ENCODE measurements around the gene MTOR.
"Not testable (repeated sequence)": the region's sequence is repeated elsewhere in the genome, so short reads cannot be mapped to it uniquely, and the experiment has no call there.

The MTOR gene

DNA sequence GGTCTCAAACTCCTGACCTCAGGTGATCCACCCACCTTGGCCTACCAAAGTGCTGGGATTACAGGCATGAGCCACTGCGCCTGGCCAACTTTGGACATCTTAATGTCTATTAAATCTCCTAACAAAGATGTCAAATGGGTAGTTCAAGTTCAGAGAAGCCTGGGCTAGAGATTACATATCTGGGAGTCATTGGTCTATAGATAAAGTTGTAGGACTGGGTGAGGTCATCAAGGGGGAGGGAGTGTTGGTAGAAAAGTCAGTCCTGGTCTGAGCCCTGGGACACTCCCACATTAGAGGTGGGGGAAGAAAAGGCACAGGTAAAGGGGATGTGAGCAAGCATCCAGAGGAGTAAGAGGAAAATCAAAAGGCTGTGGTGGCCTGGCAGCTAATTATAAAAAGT lies 17.3 kb upstream of the MTOR start:
- no peak for DNase-seq

DNA sequence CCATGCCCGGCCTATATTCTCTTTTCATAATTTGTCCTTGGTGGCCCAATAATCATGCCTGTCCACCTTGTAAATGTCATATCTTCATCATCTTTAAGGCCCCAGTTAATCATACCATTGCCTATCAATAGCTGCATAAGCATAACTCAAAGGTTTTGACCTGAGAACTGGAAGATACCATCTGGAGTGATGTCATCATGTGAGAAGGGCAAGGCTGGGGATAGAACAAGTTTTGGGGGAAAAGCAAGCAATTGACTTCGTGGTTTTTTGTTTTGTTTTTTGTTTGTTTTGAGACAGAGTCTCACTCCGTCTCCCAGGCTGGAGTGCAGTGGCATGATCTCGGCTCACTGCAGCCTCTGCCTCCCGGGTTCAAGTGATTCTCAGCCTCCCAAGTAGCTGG lies 16.8 kb upstream of the MTOR start:
- DNase-seq: no peak

DNA sequence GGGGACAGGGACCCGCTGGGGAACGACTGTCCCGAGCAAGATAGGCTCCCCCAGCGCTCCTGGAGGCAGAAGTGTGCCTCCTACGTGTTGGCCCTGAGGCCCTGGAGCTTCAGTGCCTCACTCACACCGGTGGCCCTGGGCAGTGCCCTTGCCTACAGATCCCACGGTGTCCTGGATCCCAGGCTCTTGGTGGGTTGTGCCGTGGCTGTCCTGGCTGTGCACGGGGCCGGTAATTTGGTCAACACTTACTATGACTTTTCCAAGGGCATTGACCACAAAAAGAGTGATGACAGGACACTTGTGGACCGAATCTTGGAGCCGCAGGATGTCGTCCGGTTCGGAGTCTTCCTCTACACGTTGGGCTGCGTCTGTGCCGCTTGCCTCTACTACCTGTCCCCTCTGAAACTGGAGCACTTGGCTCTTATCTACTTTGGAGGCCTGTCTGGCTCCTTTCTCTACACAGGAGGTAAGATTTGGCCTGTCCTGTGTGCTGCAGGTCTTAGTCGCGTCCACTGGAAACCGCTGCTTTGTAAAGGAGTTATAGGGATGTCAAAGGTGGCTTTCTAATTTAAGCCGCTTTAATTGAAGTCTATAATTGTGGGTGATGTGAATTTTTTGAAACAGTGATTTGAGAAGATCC lies 11.4 kb upstream of the MTOR start:
- peak; percentile 38 for DNase-seq

DNA sequence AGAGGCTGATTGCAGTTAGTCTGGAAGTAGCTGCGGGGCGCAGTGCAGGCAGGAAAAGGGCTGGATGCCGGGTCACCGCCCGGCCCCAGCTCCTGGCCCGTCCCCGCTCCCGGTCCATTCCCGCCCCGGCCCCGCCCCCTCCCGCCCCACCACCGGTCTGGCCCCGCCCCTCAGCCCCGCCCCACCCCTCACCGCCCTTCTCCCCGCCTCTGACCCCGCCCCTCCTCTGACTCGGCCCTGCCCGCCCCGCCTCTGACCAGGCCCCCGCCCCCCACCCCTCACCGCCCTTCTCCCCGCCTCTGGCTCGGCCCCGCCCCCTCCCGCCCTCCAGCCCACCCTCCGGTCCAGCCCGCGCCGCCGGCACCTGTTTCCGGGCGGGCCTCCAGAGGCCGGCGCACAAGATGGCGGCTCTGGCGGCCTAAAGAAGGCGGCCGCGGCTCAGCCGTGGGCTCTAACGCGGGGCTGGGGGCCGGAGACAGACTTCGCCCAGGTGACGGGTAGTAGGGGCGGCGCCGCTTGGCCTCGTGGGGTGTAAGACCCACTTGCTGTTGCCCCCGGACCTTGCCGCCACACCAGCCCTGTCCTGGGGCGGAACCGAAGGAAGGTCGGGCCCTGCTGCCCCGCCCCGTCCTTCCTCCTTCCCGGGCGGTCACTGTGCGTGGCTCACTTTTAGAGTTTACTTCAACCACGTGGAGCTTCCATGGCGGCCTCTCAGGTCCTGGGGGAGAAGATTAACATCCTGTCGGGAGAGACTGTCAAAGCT lies 10.7 kb upstream of the MTOR start, which contains the start of gene UBIAD1:
UBIAD1 (plus strand) TSS at position 367 of the 763 bp plus-strand sequence; CDS start at position 701, 334 bp downstream.
- DNase-seq: peak; percentile 94

DNA sequence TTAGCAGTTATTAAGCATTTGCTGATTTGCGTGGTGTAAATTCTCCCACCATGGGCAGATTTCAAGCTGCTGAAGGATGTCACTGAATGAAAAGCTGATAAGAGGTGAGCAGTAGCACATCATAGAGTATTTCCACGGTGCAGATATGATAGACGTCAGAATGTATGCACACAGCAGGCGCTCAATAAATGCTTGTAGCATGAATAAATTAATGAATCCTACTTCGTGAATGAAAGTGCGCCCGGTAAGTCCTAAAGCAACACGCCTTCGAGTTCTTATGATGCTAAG lies 10.1 kb upstream of the MTOR start:
- DNase-seq: no peak

DNA sequence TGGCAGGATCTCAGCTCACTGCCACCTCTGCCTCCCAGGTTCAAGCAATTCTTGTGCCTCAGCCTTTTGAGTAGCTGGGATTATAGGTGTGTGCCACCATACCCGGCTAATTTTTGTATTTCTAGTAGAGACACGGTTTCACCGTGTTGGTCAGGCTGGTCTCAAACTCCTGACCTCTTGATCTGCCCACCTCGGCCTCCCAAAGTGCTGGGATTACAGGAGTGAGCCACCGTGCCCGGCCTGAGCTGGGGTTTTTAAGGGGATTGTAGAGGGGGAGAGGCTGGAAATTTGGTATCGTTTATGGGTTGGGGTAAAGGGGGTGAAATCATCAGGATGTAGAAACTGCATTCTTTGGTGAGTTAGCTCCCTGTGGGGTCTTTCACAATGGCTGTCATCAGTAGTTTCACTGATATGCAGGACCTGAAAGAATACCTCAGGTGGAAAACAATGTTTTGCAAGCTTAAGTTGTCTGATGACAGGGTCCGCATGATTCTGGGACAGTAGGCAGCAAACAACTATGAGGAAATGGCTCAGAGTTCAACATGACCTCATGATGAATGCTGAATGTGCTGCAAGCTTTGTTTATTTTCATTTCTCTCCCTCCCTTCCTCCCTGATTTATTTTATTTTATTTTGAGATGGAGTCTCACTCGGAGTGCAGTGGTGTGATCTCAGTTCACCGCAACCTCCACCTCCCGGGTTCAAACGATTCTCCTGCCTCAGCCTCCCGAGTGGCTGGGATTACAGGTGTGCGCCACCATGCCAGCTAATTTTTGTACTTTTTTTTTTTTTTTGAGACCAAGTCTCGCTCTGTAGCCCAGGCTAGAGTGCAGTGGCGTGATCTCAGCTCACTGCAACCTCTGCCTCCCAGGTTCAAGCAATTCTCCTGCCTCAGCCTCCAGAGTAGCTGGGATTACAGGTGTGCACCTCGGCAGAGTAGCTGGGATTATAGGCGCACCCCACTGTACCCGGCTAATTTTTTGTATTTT lies 5.3 kb upstream of the MTOR start:
- DNase-seq: not testable (repeated sequence)

DNA sequence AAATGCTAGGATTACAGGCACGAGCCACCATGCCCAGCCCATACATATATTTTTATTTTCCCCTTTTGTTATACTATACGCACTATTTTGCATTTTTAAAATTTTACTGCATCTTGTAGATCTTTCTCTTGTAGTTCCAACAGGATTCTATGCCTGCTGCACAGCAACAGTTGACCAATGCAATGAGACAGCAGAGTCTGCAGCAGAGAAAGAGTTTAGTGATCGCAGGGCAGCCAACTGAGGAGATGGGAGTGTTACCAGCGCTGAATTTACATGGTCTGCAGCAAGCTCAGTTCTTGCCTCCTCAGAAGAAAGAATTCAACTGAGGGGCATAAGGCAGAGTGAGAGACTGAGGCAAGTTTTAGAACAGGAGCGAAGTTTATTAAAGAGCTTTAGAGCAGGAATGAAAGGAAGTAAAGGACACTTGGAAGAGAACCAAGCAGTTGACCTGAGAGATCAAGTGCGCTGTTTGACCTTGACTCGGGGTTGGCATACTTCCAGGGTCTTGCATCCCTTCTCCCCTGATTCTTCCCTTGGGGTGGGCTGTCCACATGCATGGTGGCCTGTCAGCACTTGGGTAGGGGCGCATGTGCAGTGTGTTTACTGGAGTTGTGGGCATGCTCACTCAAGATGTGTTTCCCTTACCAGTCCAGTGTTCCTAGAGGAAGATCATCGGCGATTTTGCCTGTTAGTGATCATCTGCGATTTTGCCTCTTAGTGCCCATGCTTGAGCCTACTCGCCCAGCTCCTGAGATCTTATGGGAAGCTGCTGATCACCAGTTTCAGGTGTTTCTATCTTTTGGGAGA lies 4.1 kb upstream of the MTOR start:
- DNase-seq: no peak

DNA sequence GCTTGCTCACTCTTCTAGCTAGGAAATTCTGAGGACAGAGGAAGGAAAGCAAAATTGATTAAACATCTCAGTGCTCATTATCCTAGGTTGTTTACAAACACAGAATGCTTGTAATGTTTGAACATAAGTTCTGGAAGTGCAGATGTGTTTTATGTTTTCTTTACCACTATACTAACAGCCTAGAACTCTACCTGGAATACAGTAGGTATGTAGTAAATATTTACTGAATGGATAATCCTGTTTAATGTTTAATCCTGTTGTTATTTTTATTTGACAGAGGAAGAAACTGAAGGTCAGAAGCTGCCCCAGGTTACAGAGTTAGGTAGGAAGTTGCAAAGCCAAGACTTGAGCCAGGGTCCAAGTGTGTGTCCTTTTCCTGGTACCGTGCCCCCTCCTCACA lies 6.1 kb downstream of the MTOR start:
- no peak for DNase-seq

DNA sequence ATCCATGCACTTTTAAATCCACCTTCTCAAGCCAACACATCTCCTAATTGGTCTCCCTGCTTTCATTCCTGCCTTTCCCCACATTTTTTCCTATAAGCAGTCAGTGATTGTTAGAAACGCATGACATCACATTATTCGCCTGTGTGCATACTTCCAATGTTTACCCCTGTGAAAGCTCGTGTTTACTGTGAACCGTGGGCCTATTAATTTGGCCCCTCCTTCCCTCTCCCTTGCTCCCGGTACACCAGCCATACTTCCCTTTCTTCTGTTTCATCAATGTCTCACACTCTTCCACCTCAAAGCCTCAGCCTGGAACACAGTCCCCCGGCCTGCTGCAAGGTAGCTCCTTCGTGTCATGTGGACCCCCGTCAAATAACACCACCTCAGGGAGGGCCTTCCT lies 9.1 kb downstream of the MTOR start:
- DNase-seq: no peak

DNA sequence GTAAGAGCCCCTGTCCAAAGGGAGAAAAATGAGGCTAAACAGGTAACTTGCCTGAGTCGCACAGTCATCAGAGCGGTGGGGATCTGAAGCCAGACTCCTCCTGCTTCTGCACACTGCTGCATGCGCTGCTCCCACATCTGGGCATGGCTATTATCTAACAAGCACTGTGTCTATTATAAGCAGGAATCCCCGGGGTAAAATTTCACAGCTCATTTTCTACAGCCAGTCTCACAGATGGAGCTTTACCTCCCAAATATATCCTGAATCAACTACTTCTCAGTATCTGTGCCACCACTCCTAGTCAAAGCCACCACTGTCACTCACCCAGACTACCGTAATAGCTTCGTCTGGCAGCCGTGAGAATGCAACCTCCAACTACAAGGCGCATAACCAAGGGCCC lies 9.8 kb downstream of the MTOR start:
- no peak for DNase-seq

DNA sequence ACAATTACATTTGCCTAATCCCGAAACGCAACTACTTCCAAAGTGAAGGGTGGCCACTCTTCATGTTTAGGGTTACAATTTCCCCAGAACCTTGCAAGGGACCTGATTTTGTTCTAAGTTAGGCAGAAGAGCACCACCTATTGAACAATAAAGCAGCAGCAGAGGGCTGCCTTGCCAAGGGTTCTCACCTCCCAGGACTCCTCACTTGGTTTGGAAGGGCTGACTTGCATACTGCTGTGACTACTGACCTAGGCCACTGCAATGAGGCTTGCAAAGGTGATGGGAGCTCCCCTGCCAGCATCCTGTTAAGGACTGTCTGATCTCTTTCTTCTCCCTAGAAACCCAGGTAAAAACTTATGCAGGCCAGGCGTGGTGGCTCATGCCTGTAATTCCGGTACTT lies 14.2 kb downstream of the MTOR start:
- no peak for DNase-seq

DNA sequence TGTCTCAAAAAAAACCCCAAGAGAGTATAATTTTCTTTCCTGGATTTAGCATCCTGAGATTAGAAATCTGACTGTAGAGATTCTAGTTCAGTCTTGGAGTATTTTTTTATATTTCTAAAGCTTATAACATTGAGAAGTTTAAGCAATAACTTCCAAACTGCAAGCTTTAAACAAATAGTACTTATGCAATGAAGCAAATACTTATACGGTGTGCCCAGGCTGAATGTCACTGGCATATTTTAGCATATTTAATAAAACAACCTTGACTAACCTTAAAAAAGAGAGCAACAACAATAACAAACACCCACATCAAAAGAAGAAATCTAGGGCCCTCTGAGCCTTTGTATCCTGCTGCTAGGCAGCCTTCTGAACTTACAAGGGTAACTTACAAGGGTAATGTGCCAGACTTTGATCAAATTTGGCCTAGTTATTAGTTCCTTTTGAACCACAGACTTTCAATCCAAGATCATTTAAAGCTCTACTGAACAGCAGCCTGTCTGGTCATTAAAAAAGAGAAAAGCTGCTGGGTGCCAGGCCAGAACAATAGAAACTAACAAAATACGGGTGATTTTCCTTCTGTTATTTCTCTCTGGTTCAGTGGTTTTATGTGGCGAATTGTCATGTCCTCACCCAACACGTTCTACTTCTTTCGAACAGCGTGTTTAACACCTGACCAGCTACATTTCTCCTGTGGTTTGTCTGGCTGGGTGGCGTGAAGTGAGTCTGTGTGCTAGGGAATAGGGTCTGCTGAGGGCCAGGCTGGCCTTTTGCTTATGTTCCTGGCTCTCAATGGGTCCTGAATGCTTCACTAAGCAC lies 16.2 kb downstream of the MTOR start:
- no peak for DNase-seq

DNA sequence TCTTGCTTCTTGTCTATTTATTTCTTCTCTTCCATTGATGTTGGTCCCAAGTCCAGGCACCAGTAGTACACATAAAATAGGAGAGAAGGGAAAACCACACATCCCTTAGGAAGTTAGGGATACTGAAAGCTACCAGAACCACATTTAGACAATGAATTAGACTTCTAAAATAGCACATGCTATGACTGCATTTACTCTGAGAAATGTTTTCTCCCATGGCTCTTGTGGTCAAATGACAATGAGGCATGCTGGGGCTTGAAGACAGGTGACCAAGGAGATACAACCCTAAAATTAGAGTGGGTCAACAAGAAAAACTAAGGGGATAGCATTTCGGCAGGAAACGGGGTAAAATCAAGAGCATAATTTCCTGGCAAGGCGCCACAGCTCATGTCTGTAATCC lies 17.1 kb downstream of the MTOR start:
- DNase-seq: no peak

DNA sequence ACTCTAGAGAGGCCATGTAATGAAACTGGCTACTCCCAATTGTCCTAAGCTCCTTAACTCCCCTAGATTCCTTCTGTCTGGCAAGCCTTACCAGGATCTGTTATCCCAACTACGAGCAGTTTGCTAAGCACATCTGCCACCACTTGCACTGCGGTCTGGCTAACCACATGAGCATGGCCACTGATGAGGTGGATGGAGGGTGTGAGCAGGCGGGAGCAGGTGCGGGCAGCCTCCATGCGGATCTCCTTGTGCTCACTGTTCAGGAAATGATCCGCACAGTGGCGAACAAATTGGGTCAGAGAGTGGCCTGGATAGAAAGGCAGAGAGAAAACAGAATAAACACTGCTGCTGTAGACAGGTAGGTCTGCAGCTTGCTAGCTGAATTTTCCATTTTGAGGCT lies 24.0 kb downstream of the MTOR start:
- no peak for DNase-seq

DNA sequence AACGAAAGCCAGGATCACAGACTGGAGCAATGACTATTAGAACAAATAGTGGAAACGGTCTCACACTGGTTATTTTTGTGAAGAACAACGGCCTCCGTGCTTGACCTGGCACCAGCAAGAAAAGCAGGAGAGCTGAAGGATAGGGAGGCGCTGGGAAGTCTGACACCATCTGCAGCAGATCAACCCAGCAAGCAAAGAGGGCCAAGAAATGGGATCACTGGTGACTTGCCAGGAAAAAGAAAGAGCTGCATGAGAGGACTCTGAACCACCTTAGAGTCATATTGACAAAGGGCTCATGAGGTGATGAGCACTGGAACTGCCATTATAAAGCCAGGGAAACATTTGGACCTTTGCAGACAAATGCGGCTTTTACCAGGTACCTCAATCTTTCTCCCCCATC lies 25.0 kb downstream of the MTOR start:
- no peak for DNase-seq

DNA sequence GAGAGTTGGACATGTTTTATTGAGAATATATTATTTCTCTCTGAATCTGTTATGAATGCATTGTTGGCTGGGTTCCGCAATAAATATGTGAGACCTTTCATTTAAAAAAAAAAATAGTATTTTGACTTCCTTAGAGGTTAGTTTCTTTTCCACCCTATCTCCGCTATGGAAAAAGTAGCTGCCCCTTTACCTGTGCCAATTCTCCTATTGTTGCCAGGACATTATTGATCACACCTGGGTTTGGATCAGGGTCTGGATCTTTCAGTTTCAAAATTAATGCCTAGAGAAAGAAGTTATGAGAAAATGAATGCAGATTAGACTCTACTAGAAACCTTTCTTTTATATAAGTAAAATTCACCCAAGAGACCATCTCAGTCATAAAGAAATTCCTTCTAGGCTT lies 29.1 kb downstream of the MTOR start:
- DNase-seq: no peak

DNA sequence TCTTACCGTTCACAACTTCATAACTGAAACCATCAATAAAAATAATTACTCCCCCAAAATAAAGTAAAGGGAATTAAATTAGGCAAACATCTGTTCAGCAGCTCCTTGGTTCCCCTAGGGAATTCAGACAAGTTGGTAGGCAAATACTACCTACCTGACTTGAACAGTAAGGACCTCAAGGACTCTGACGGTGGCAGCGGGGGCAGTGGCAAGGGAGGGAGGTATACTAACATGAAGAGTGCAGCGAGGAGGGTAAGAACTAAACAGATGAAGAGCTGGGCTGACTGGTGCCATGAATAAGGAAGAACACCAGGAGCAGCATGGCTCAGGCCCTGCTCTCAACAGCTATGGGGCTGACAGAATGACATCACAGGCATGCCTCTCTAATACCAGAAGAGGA lies 33.1 kb downstream of the MTOR start:
- DNase-seq: no peak

DNA sequence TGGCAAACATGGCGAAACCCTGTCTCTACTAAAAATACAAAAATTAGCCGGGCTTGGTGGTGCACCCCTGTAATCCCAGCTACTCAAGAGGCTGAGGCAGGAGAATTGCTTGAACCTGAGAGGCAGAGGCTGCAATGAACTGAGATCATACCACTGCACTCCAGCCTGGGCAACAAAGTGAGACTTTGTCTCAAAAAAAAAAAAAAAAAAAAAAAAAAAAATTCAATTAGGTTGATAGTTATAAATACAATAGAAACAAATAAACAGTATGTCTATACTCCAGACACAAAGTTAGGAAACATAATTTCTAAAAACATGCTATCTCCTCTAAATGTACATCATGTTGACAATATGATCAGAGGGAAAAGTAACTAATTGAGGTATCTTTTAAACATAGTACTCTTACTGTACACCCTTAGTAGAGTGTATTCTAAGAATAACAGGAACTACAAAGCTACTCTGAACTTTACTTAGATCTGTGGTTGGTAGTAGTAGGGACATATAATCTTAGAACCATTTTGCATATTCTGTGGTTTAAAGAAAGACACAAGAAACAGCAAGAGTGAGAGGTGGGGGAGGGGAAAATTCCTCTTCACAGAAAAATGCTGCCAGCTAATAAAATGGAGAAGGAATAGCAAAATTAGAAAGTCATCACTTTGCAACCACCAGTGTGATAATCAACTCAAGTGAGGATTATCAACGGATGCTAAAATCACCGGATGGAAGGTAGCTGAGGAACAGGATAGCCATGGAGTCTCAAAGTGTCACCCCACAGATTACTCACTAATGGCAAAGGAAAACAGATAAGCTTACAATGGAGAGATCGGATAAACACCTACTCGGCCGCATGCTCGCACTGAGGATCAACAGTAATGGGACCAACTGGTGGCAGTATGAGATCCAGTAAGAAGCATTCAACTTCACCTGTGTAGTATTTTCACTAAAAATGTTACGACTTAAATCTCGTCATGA lies 35.0 kb downstream of the MTOR start:
- DNase-seq: no peak

DNA sequence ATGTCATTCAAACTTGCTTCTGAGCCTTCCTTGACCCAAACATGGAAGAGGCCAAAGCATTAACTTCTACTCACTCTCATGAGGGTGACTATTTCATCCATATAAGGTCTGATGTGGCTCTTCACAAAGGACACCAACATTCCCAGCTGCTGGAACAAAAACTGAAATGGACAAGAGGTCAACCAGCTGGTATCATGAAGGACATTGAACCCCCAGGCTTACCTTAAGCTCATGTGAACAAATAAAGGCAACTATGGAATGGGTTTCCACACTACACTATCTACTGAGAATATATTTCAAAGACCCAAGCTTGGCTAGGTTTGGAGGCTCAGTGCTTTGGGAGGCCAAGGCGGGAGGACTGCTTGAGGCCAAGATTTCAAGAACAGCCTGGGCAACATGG lies 46.3 kb downstream of the MTOR start:
- DNase-seq: no peak

DNA sequence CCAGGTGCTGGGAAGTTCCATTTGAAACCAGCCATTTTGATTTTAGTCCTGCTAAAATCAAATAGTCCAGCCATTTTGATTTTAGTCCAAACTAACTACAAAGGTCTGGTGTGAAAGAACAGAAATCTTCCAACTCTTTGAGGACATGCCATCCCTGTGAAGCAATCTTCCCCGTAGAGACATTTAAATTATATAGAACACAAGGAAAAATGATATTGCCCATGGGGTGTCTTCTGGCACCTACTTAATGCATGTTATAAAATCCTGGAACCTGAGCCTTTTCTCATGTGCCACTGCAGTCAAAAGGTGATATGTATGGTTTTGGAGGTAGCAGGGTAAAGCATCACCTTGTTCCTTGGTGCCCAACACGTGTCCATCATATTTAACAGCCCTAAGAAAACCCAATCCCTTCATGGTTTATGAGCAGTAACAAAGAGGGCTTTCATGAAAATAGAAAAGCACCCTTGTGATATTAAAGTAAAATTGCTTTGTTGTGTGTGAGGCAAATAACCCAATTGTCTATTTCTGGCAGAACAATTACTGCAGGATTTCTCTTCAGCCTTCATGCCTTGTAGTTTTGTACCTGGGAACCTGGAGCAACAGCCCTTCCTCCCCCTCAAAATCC lies 46.9 kb downstream of the MTOR start:
- DNase-seq: no peak

Measured in RPMI8226 (cell line).